Neuronal stem cell (in vitro differentiated cells): Measurements from ENCODE around the gene PRR30.

Experiments used
- DNase-seq: peaks from one replicate; pipeline ENCODE4 v3.0.0-alpha.2; 2013; ENCODE audit warnings: low spot score
- H2AFZ ChIP-seq: one replicate; pipeline ENCODE4 v1.6.1; 2013; ENCODE audit warnings: mild to moderate bottlenecking, low read length, inconsistent platforms
- H2AK5ac ChIP-seq: 2 replicates; pipeline ENCODE4 v1.6.1; 2013; ENCODE audit warnings: low read depth, mild to moderate bottlenecking, inconsistent platforms, low read length, moderate library complexity, mixed read lengths
- H2BK120ac ChIP-seq: 2 replicates; pipeline ENCODE4 v1.6.1; 2013; ENCODE audit warnings: low read depth, mild to moderate bottlenecking, inconsistent platforms, low read length, moderate library complexity, mixed read lengths
- H2BK12ac ChIP-seq: one replicate; pipeline ENCODE4 v1.6.1; 2013; ENCODE audit warnings: low read length, inconsistent platforms
- H2BK15ac ChIP-seq: 2 replicates; pipeline ENCODE4 v1.6.1; 2013; ENCODE audit warnings: mild to moderate bottlenecking, low read length, inconsistent platforms, mixed read lengths
- H2BK5ac ChIP-seq: one replicate; pipeline ENCODE4 v1.6.1; 2013; ENCODE audit warnings: inconsistent platforms, mild to moderate bottlenecking, low read length, moderate library complexity
- H3K14ac ChIP-seq: one replicate; pipeline ENCODE4 v1.6.1; 2013; ENCODE audit warnings: low read length, inconsistent platforms
- H3K18ac ChIP-seq: 2 replicates; pipeline ENCODE4 v1.6.1; 2013; ENCODE audit warnings: low read length, inconsistent platforms
- H3K23ac ChIP-seq: 2 replicates; pipeline ENCODE4 v1.6.1; 2013; ENCODE audit warnings: low read depth, mild to moderate bottlenecking, mixed read lengths, low read length, inconsistent platforms; ENCODE audit not compliant: poor library complexity
- H3K27ac ChIP-seq: replicated peaks from 3 replicates; pipeline ENCODE4 v1.5.1; 2013; ENCODE audit warnings: low read length, inconsistent platforms
- H3K27me3 ChIP-seq, 3 experiments: 2 replicates each; pipeline ENCODE4 v1.6.1; 2013; ENCODE audit warnings: low read length in 3 of 3, mild to moderate bottlenecking in 2 of 3, inconsistent platforms in 1 of 3, low read depth in 1 of 3, mixed read lengths in 1 of 3, moderate library complexity in 1 of 3; ENCODE audit not compliant: control insufficient read depth in 3 of 3, insufficient read depth in 3 of 3
- H3K36me3 ChIP-seq, 2 donors: replicated peaks in 1 of 2; 2 replicates each; pipeline ENCODE4 v1.6.1; 2013; ENCODE audit warnings: low read length in 2 of 2; ENCODE audit not compliant: control insufficient read depth in 2 of 2, insufficient read depth in 2 of 2
- H3K4ac ChIP-seq: 2 replicates; pipeline ENCODE4 v1.6.1; 2013; ENCODE audit warnings: inconsistent platforms, mild to moderate bottlenecking, low read length, moderate library complexity
- H3K4me1 ChIP-seq, 2 donors: 1 replicate in 1 of 2; 2 replicates in 1 of 2; pipeline ENCODE4 v1.6.1; 2013; ENCODE audit warnings: low read length in 2 of 2, low read depth in 1 of 2; ENCODE audit not compliant: control insufficient read depth in 2 of 2, insufficient read depth in 1 of 2
- H3K4me2 ChIP-seq: one replicate; pipeline ENCODE4 v1.6.1; 2013; ENCODE audit warnings: mild to moderate bottlenecking, low read length, inconsistent platforms; ENCODE audit not compliant: insufficient read depth, poor library complexity, severe bottlenecking
- H3K4me3 ChIP-seq, 2 donors: 2 replicates each; pipeline ENCODE4 v1.5.1; 2013; ENCODE audit warnings: low read length in 2 of 2, mild to moderate bottlenecking in 2 of 2, inconsistent platforms in 1 of 2, moderate library complexity in 1 of 2
- H3K79me1 ChIP-seq: one replicate; pipeline ENCODE4 v1.6.1; 2013; ENCODE audit warnings: low read depth, mild to moderate bottlenecking, inconsistent platforms, low read length, moderate library complexity
- H3K9ac ChIP-seq: one replicate; pipeline ENCODE4 v1.6.1; 2013; ENCODE audit warnings: mild to moderate bottlenecking, low read depth, low read length, inconsistent platforms; ENCODE audit not compliant: poor library complexity
- H3K9me3 ChIP-seq, 2 donors: replicated peaks in 1 of 2; 2 replicates each; pipeline versions ENCODE3 to v1.6.1; 2013; ENCODE audit warnings: low read length in 2 of 2, mild to moderate bottlenecking in 2 of 2, inconsistent platforms in 1 of 2, low read depth in 1 of 2, mixed read lengths in 1 of 2, moderate library complexity in 1 of 2; ENCODE audit not compliant: control insufficient read depth in 2 of 2, insufficient read depth in 1 of 2
- H4K8ac ChIP-seq: one replicate; pipeline ENCODE4 v1.6.1; 2013; ENCODE audit warnings: low read depth, mild to moderate bottlenecking, inconsistent platforms, low read length, moderate library complexity
- H4K91ac ChIP-seq: one replicate; pipeline ENCODE4 v1.6.1; 2013; ENCODE audit warnings: low read length, low read depth, mild to moderate bottlenecking, inconsistent platforms; ENCODE audit not compliant: poor library complexity
- WGBS, 2 donors: extraction: QIAGEN DNeasy Blood & Tissue Kit; methylation state at CpG; one replicate each; pipeline ENCODE4 v1.1.7; 2013; ENCODE audit warnings: missing lambda C conversion rate in 2 of 2, mixed read lengths in 1 of 2; ENCODE audit not compliant: insufficient read length in 2 of 2, insufficient replicate concordance in 1 of 2; ENCODE audit errors: extremely low coverage in 2 of 2; 5-methylcytosine and 5-hydroxymethylcytosine counted together

PRR30 gene

GRCh38 chr2:27109083-27109482, 30.1 kb downstream of the PRR30 start:
- Histone ChIP-seq H2AK5ac (no peak overlapping the region), H3K4me1 (no peaks in the 10 kb centered on the region), H2BK120ac (no peak overlapping the region), H3K4me3 (no peak overlapping the region), H3K4me2 (no peak overlapping the region), H3K23ac (no peak overlapping the region), H3K9ac (no peak overlapping the region), H4K8ac (no peak overlapping the region), H2BK12ac (no peak overlapping the region), H2BK5ac (no peak overlapping the region), H3K79me1 (no peaks in the 10 kb centered on the region), H3K27ac (no peak overlapping the region), H3K27me3 (peaks cover 0 to 25% (median under 1%) of the 10 kb centered on the region in 3 experiments), H3K9me3 (no peaks in the 10 kb centered on the region), H2BK15ac (no peak overlapping the region), H2AFZ (no peak overlapping the region), H3K18ac (no peak overlapping the region), H3K14ac (no peak overlapping the region), H3K4ac (no peak overlapping the region), H4K91ac (no peak overlapping the region), H3K36me3 (no peaks in the 10 kb centered on the region)
- no CpG with 5 or more reads among the region's 3 CpGs for WGBS, 2 donors
- no peak for DNase-seq

DNA sequence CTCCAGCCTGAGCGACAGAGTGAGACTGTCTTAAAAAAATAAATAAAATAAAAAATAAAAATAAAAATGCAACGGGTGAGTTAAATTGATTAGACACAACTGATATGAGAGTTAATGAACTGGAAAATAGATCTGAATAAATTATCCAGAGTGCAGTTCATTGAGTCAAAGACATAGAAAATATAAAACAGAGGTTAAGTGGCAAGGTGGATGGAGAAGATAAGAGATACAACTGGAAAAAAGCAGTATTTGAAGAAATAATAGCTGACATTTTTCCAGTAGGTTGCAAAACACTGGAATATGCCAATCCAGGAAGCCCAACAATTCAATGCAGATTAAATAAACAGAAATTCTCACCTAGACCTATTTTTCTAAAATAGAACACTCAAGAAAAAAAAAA, 31.0 kb downstream of the PRR30 start:
- no peaks in the 10 kb centered on the region for H3K9me3 ChIP-seq
- DNase-seq: no peak
- no peak overlapping the region for H2AK5ac ChIP-seq
- WGBS, 2 donors: no CpG with 5 or more reads among the region's 2 CpGs
- no peak overlapping the region for H3K4ac ChIP-seq
- H3K36me3 ChIP-seq: no peaks in the 10 kb centered on the region
- no peak overlapping the region for H2BK12ac ChIP-seq
- H3K4me3 ChIP-seq: no peak overlapping the region
- H3K4me2 ChIP-seq: no peak overlapping the region
- no peaks in the 10 kb centered on the region for H3K79me1 ChIP-seq
- H3K23ac ChIP-seq: no peak overlapping the region
- H3K4me1 ChIP-seq: no peaks in the 10 kb centered on the region
- no peak overlapping the region for H2AFZ ChIP-seq
- H3K14ac ChIP-seq: no peak overlapping the region
- H4K91ac ChIP-seq: no peak overlapping the region
- peaks cover 0 to 23% (median 2%) of the 10 kb centered on the region in 3 experiments for H3K27me3 ChIP-seq
- no peak overlapping the region for H2BK5ac ChIP-seq
- H3K18ac ChIP-seq: no peak overlapping the region
- no peak overlapping the region for H4K8ac ChIP-seq
- H2BK15ac ChIP-seq: no peak overlapping the region
- no peak overlapping the region for H3K27ac ChIP-seq
- no peak overlapping the region for H2BK120ac ChIP-seq
- no peak overlapping the region for H3K9ac ChIP-seq

- H2BK12ac ChIP-seq: no peak overlapping the region
- no peak overlapping the region for H3K9ac ChIP-seq
- no peak for DNase-seq
- H4K91ac ChIP-seq: no peak overlapping the region
- no peak overlapping the region for H3K14ac ChIP-seq
- no peaks in the 10 kb centered on the region for H3K9me3 ChIP-seq
- H3K36me3 ChIP-seq: no peaks in the 10 kb centered on the region
- no peaks in the 10 kb centered on the region for H3K4me1 ChIP-seq
- no peak overlapping the region for H2BK120ac ChIP-seq
- H3K4me2 ChIP-seq: no peak overlapping the region
- no peak overlapping the region for H2AK5ac ChIP-seq
- H3K4me3 ChIP-seq: no peak overlapping the region
- no peak overlapping the region for H2BK5ac ChIP-seq
- H3K18ac ChIP-seq: no peak overlapping the region
- no peak overlapping the region for H3K4ac ChIP-seq
- no CpG with 5 or more reads among the region's 3 CpGs for WGBS, 2 donors
- H3K27ac ChIP-seq: no peak overlapping the region
- no peak overlapping the region for H3K23ac ChIP-seq
- no peak overlapping the region for H2AFZ ChIP-seq
- no peak overlapping the region for H4K8ac ChIP-seq
- no peak overlapping the region for H2BK15ac ChIP-seq
- peaks cover 0 to 21% (median 2%) of the 10 kb centered on the region in 3 experiments for H3K27me3 ChIP-seq
- H3K79me1 ChIP-seq: no peaks in the 10 kb centered on the region
Observed at GRCh38 chr2:27105981-27106380, 33.2 kb downstream of the PRR30 start.

DNA sequence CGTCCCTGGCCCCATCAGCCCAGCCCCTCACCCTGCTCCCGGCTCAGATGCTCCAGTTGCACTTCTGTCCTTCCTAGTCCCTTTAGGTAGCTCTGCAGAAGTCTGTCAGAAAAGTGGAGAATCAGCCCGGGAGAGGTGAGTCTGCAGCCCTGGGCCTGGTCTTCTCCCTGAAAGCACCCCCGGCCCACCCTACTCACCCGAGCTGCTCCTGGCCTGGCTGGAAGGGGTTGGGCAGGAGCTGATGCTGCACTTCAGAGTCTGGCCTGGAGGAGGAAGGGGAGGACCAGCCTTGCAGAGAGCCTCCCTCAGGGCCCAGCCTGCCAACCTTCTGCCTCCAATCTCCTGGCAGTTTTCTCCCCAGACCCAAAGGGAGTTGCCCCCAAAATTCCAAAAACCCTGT, 36.9 kb downstream of the PRR30 start:
- no peak overlapping the region for H3K23ac ChIP-seq
- peak overlapping the region; percentile 31 for H2AK5ac ChIP-seq
- no peak overlapping the region for H3K4me2 ChIP-seq
- no peak overlapping the region for H2BK5ac ChIP-seq
- no peak overlapping the region for H3K4ac ChIP-seq
- H3K9me3 ChIP-seq: no peaks in the 10 kb centered on the region
- H2BK120ac ChIP-seq: no peak overlapping the region
- no peak overlapping the region for H4K8ac ChIP-seq
- WGBS, 2 donors: no CpG with 5 or more reads among the region's 5 CpGs
- H2AFZ ChIP-seq: no peak overlapping the region
- peaks cover 0 to 21% (median 2%) of the 10 kb centered on the region in 3 experiments for H3K27me3 ChIP-seq
- no peak for DNase-seq
- no peak overlapping the region for H2BK15ac ChIP-seq
- H3K27ac ChIP-seq: no peak overlapping the region
- no peak overlapping the region for H3K14ac ChIP-seq
- H3K36me3 ChIP-seq: peaks cover 0 to 1% of the 10 kb centered on the region in 2 donors
- H3K4me1 ChIP-seq: peaks cover 0 to 4% of the 10 kb centered on the region in 2 donors
- H3K79me1 ChIP-seq: no peaks in the 10 kb centered on the region
- H2BK12ac ChIP-seq: no peak overlapping the region
- no peak overlapping the region for H3K18ac ChIP-seq
- H3K9ac ChIP-seq: no peak overlapping the region
- no peak overlapping the region for H3K4me3 ChIP-seq
- H4K91ac ChIP-seq: no peak overlapping the region
